IMR-90 (cell line): ENCODE data around the gene ACAD11. TPM values are rescaled to one million over a fixed set of nuclear protein-coding genes. Genes with fewer than 3 reads are reported as not detected.

Source experiments
- ATAC-seq: fragments of 200-7000 bp; cut with Tn5 transposase; 2 replicates; pipeline ENCODE4 v1.9.1; 2020; ENCODE audit warnings: low read depth, mild to moderate bottlenecking, moderate library complexity
- BruUV-seq: library from RNA; stranded (reverse); fragments of 400-500 nt; replicated peaks from 2 replicates; lab custom pipeline; 2021; lab: Mats Ljungman, UMichigan
- CTCF ChIA-PET: fragments of 300-600 bp; formaldehyde crosslinking; extraction: SDS; loops from one replicate; lab custom pipeline; 2021; ENCODE audit warnings: antibody characterized with exemption; lab: Yijun Ruan, JAX
- POLR2A ChIA-PET: fragments of 300-600 bp; sonication (Branson Sonifier 250); formaldehyde crosslinking; loops from one replicate; lab custom pipeline; 2022; ENCODE audit warnings: antibody characterized with exemption; ENCODE audit not compliant: unreplicated experiment; lab: Charles Lee
- DNase-seq: peaks from one replicate; pipeline ENCODE4 v3.0.0; 2013
- H2AFZ ChIP-seq: replicated peaks from 2 replicates; pipeline ENCODE3; 2013; ENCODE audit warnings: low read length, mild to moderate bottlenecking; ENCODE audit not compliant: poor library complexity
- H2AK5ac ChIP-seq: 2 replicates; pipeline ENCODE4 v1.6.1; 2013; ENCODE audit warnings: low read depth, low read length, inconsistent platforms
- H2AK9ac ChIP-seq: replicated peaks from 2 replicates; pipeline ENCODE3; 2013; ENCODE audit warnings: mild to moderate bottlenecking, low read depth, low read length, moderate library complexity; ENCODE audit not compliant: poor library complexity
- H2BK120ac ChIP-seq: 2 replicates; pipeline ENCODE4 v1.6.1; 2013; ENCODE audit warnings: low read depth, low read length, inconsistent platforms
- H2BK15ac ChIP-seq: 3 replicates; pipeline ENCODE4 v1.6.1; 2013; ENCODE audit warnings: low read depth, low read length, inconsistent platforms
- H2BK20ac ChIP-seq: 2 replicates; pipeline ENCODE4 v1.6.1; 2013; ENCODE audit warnings: low read depth, mild to moderate bottlenecking, inconsistent platforms, low read length, moderate library complexity
- H2BK5ac ChIP-seq: 2 replicates; pipeline ENCODE4 v1.6.1; 2013; ENCODE audit warnings: mild to moderate bottlenecking, low read depth, low read length, inconsistent platforms; ENCODE audit not compliant: poor library complexity, severe bottlenecking
- H3K14ac ChIP-seq: replicated peaks from 2 replicates; pipeline ENCODE4 v1.6.1; 2013; ENCODE audit warnings: low read depth, low read length, inconsistent platforms
- H3K18ac ChIP-seq: 2 replicates; pipeline ENCODE4 v1.6.1; 2013; ENCODE audit warnings: low read depth, low read length, control low read depth
- H3K23ac ChIP-seq: 2 replicates; pipeline ENCODE4 v1.6.1; 2013; ENCODE audit warnings: low read depth, low read length, inconsistent platforms
- H3K27ac ChIP-seq: 2 replicates; pipeline ENCODE4 v1.5.1; 2013; ENCODE audit warnings: mild to moderate bottlenecking, control low read depth, low read length; ENCODE audit not compliant: insufficient read depth
- H3K27me3 ChIP-seq: 2 replicates; pipeline ENCODE4 v1.6.1; 2013; ENCODE audit warnings: low read length; ENCODE audit not compliant: control insufficient read depth, insufficient read depth
- H3K36me3 ChIP-seq: 2 replicates; pipeline ENCODE4 v1.6.1; 2013; ENCODE audit warnings: low read length, mixed read lengths; ENCODE audit not compliant: control insufficient read depth, insufficient read depth
- H3K4ac ChIP-seq: 2 replicates; pipeline ENCODE4 v1.6.1; 2013; ENCODE audit warnings: low read depth, low read length, inconsistent platforms
- H3K4me1 ChIP-seq: 2 replicates; pipeline ENCODE4 v1.6.1; 2013; ENCODE audit warnings: low read length, mixed read lengths; ENCODE audit not compliant: control insufficient read depth, insufficient read depth
- H3K4me2 ChIP-seq: 2 replicates; pipeline ENCODE4 v1.6.1; 2013; ENCODE audit warnings: low read depth, mild to moderate bottlenecking, control low read depth, low read length, moderate library complexity
- H3K4me3 ChIP-seq: 2 replicates; pipeline ENCODE4 v1.5.1; 2013; ENCODE audit warnings: low read depth, mild to moderate bottlenecking, control low read depth, low read length, moderate library complexity; ENCODE audit not compliant: insufficient read depth
- H3K56ac ChIP-seq: 2 replicates; pipeline ENCODE4 v1.6.1; 2013; ENCODE audit warnings: low read length, inconsistent platforms; ENCODE audit not compliant: insufficient read depth; ENCODE audit errors: extremely low read depth
- H3K79me1 ChIP-seq, 2 experiments: 2 replicates each; pipeline ENCODE4 v1.6.1; 2013; ENCODE audit warnings: low read length in 2 of 2, inconsistent platforms in 1 of 2, low read depth in 1 of 2
- H3K9ac ChIP-seq: 2 replicates; pipeline ENCODE4 v1.6.1; 2013; ENCODE audit warnings: low read depth, low read length, control low read depth
- H3K9me1 ChIP-seq: 2 replicates; pipeline ENCODE4 v1.6.1; 2013; ENCODE audit warnings: low read length, inconsistent platforms; ENCODE audit not compliant: insufficient read depth
- H3K9me3 ChIP-seq: 2 replicates; pipeline ENCODE4 v1.6.1; 2013; ENCODE audit warnings: low read length; ENCODE audit not compliant: control insufficient read depth, insufficient read depth
- H4K20me1 ChIP-seq: 2 replicates; pipeline ENCODE4 v1.6.1; 2013; ENCODE audit warnings: low read length, inconsistent platforms; ENCODE audit not compliant: insufficient read depth
- H4K5ac ChIP-seq: 2 replicates; pipeline ENCODE4 v1.6.1; 2013; ENCODE audit warnings: mild to moderate bottlenecking, low read depth, low read length, control low read depth
- H4K8ac ChIP-seq, 2 experiments: 2 replicates each; pipeline ENCODE4 v1.6.1; 2013; ENCODE audit warnings: low read depth in 2 of 2, low read length in 2 of 2, control low read depth in 1 of 2, inconsistent platforms in 1 of 2
- H4K91ac ChIP-seq: 2 replicates; pipeline ENCODE4 v1.6.1; 2013; ENCODE audit warnings: low read depth, low read length, inconsistent platforms; ENCODE audit not compliant: insufficient read depth
- CEBPB ChIP-seq: IDR thresholded peaks from 2 replicates; pipeline ENCODE4 v1.6.1; 2012; ENCODE audit warnings: low read depth, low read length, improper control_type of control experiment
- dilution Hi-C: fragments of 300-500 bp; cut with HindIII; formaldehyde crosslinking; loops from one replicate; pipeline ENCODE4 v1.14.3; 2018; ENCODE audit warnings: low sequenced_read_pairs; ENCODE audit not compliant: unreplicated experiment
- in situ Hi-C: fragments of 300-500 bp; cut with MboI; formaldehyde crosslinking; loops from 3 replicates; pipeline ENCODE4 v1.14.3; 2019; ENCODE audit warnings: low sequenced_read_pairs, inconsistent platforms, mixed read lengths
- intact Hi-C: fragments of 100-400 bp; cut with micrococcal nuclease; formaldehyde crosslinking; loops from 2 replicates; pipeline ENCODE4 v1.10.0; 2022
- polyA plus RNA-seq, 3 experiments: library from polyadenylated mRNA; depleted of rRNA; stranded (reverse); fragments of >200 nt; gene quantifications; 2 replicates each; pipeline ENCODE4 v1.2.3, GENCODE V29; 2012; ENCODE audit warnings: low replicate concordance in 1 of 3
- total RNA-seq: library from RNA; depleted of rRNA; stranded (reverse); fragments of >200 nt; gene quantifications from 2 replicates; pipeline ENCODE4 v1.2.3, GENCODE V29; 2012
- TF ChIP-seq, protein P1 (sequence below): fragments of 150-350 bp; IDR thresholded peaks from 2 replicates; pipeline ENCODE4 v1.6.1; 2016; ENCODE audit warnings: low read depth, mild to moderate bottlenecking, low read length, moderate library complexity, borderline replicate concordance

ACAD11 gene
- total and polyA plus RNA-seq, 2 of the 4 experiments (the other 2 are of a cell fraction): 16.0 to 18.8 TPM

DNA sequence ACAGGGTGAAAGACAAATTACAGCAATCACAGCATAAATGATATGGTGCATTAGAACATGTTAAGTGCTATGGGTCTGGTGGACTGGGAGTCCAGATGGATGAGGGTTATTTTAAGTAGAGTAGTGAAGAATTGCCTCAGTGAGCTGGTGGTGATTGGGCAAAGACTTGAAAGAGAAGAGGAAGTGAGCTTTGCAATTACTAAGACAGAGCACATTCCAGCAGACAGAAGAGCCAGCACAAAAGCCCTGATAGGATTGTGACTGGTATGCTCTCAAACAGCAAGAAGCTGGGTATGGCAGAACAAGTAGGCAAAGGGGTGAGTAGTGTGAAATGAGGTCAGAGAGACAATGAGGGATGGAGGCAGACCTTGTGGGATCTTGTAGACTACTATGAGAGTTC lies 64.6 kb downstream of the ACAD11 start:
- peaks cover 0 to 12% of the 10 kb centered on the region in 2 experiments; a peak in 1 of 4 replicates for H3K79me1 ChIP-seq
- H3K56ac ChIP-seq: peak overlapping the region; percentile 18; the same call in 1 of the 2 replicates
- H3K4ac ChIP-seq: peak overlapping the region; percentile 96
- peak overlapping the region in 1 of 2 experiments; percentile 88; a peak in 2 of 4 replicates for H4K8ac ChIP-seq
- peak; percentile 66 for DNase-seq
- ChIA-PET CTCF (interaction anchor here (1.0 to 1.4 kb wide), 2 partner anchors 47 to 59 kb away, joined by 3 to 5 read pairs; no protein-coding TSS in a partner anchor), POLR2A (interaction anchor here (0.5 kb wide), 2 partner anchors 36 to 939 kb away, joined by 3 to 7 read pairs; no protein-coding TSS in a partner anchor)
- peak overlapping the region; percentile 43; the same call in 2 of the 3 replicates for H2BK15ac ChIP-seq
- peak overlapping the region; percentile 87; the same call in 1 of the 2 replicates for H3K27ac ChIP-seq
- H3K4me2 ChIP-seq: peak overlapping the region; percentile 39; the same call in 1 of the 2 replicates
- no peak overlapping the region for H3K4me3 ChIP-seq
- H3K23ac ChIP-seq: peak overlapping the region; percentile 90
- H2AFZ ChIP-seq: peak overlapping the region; percentile 47
- TF ChIP-seq CEBPB: peak; percentile 42; the same call in 1 of the 2 replicates
- TF ChIP-seq, protein P1, sequence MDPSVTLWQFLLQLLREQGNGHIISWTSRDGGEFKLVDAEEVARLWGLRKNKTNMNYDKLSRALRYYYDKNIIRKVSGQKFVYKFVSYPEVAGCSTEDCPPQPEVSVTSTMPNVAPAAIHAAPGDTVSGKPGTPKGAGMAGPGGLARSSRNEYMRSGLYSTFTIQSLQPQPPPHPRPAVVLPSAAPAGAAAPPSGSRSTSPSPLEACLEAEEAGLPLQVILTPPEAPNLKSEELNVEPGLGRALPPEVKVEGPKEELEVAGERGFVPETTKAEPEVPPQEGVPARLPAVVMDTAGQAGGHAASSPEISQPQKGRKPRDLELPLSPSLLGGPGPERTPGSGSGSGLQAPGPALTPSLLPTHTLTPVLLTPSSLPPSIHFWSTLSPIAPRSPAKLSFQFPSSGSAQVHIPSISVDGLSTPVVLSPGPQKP: no peak
- H4K20me1 ChIP-seq: no peaks in the 10 kb centered on the region
- BruUV-seq: no TSS peak
- peak overlapping the region; percentile 89; the same call in 1 of the 2 replicates for H3K18ac ChIP-seq
- peak overlapping the region; percentile 100 for H2BK5ac ChIP-seq
- no peak overlapping the region; the same call in 1 of the 2 replicates for H3K9ac ChIP-seq
- peak overlapping the region; percentile 75; the same call in 1 of the 2 replicates for H4K5ac ChIP-seq
- H3K27me3 ChIP-seq: no peaks in the 10 kb centered on the region
- no peaks in the 10 kb centered on the region for H3K9me3 ChIP-seq
- no peak overlapping the region for H2AK9ac ChIP-seq
- peaks cover 5% of the 10 kb centered on the region for H3K36me3 ChIP-seq
- H3K9me1 ChIP-seq: peaks cover 8% of the 10 kb centered on the region
- intact Hi-C loops (no loop called here), dilution Hi-C loops (no loop called here), in situ Hi-C loops (no loop called here)
- H2AK5ac ChIP-seq: peak overlapping the region; percentile 35
- H3K14ac ChIP-seq: peak overlapping the region; percentile 93
- H3K4me1 ChIP-seq: peaks cover 8% of the 10 kb centered on the region
- peak overlapping the region; percentile 45 for H4K91ac ChIP-seq
- peak; percentile 69 for ATAC-seq
- H2BK20ac ChIP-seq: peak overlapping the region; percentile 99
- peak overlapping the region; percentile 96 for H2BK120ac ChIP-seq
